ENCODE data around the gene SPATA2L.
A peak's percentile ranks its signal among the peaks of the same experiment; 100 is the strongest.

Gene SPATA2L

DNA sequence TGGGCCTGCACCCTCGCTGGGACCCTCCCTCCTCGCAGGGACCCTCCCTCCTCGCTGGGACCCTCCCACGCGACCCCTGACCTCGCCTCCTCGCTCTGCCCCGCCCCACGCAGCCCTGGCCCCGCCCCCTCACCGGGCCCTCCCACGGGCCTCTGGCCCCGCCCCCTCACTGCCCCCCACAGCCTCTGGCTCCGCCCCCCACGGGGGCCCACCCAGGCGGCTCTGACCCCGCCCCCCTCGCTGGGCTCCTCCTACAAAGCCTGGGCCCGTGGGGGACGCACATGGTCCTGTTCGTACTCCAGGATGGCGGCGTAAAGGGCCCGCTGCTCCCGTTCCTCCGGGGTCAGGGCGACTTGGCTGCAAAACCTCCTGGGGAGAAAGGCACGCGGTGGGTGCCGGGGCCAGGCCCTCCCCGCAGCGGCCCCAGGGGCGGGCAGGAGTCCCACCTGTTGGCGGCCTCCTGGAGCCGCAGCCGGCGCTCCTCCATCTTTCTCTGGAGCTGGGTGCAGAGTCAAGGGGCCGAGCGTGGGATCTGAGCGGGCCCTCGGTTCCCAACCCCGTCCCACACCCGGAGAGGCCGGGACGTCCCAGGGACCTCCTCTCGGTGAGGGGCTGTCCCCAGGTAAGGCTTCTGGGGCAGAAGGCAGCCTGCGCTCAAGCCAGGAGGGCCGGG is 10.2 kb upstream of the SPATA2L start:
- H3K36me3 ChIP-seq: peaks cover 45% of the 10 kb centered on the region
- H3K27ac ChIP-seq: peak overlapping the region; percentile 25
- H3K4me3 ChIP-seq (ENCODE audit: low read depth in 1 of 2, low read length in 1 of 2): no peak overlapping the region
- peaks cover 0 to 13% of the 10 kb centered on the region in 2 experiments for H3K4me1 ChIP-seq (ENCODE audit: control insufficient read depth in 1 of 2, insufficient read depth in 1 of 2, low read depth in 1 of 2, low read length in 1 of 2)
- TF ChIP-seq, protein P1, sequence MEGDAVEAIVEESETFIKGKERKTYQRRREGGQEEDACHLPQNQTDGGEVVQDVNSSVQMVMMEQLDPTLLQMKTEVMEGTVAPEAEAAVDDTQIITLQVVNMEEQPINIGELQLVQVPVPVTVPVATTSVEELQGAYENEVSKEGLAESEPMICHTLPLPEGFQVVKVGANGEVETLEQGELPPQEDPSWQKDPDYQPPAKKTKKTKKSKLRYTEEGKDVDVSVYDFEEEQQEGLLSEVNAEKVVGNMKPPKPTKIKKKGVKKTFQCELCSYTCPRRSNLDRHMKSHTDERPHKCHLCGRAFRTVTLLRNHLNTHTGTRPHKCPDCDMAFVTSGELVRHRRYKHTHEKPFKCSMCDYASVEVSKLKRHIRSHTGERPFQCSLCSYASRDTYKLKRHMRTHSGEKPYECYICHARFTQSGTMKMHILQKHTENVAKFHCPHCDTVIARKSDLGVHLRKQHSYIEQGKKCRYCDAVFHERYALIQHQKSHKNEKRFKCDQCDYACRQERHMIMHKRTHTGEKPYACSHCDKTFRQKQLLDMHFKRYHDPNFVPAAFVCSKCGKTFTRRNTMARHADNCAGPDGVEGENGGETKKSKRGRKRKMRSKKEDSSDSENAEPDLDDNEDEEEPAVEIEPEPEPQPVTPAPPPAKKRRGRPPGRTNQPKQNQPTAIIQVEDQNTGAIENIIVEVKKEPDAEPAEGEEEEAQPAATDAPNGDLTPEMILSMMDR (IDR thresholded peaks at IDR 0.05): no peak
- no peaks in the 10 kb centered on the region for H3K9me3 ChIP-seq
- H3K27me3 ChIP-seq: peaks cover 22% of the 10 kb centered on the region

DNA sequence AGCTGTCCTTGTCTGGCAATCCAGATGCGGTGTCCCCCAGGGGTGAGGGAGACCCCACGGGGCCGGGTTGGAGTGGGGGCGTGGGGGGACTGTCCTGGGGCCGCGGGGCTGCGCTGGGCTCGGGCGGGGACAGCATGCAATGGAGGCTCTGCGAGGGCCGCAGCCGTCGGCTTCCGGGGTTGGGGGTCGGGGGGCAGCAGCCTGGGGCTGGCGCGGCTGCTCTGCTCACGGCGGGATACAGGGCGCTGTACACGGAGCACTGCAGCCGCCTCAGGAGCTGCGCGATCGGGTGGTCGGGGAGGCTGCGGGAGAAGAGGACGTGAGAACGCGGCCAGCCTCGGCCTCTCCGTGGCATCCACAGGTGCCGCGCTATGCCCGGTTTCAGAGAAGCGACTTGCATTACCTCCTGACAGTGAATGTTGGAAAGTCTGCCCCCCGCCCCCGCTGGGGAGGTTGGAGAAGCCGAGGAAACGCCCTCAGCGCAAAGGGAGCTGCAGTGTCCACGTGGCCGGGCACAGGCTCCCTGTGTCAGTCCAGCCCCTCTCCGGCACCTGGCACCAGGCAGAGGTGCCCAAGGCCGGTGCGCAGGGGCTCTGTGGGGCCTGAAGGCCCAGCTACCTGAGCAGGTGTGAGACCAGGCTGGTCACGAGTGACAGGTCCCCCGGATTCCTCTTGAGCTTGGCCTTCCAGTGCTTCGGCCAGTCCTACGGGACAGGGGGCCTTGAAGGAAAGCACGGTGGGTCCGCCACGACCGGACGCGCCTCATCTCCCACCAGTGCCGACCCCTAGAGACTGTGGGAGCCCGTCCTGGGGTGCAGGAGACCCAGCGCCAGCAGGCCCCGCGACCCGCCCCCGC is 9.4 kb upstream of the SPATA2L start:
- peaks cover 4 to 20% of the 10 kb centered on the region in 2 experiments for H3K4me1 ChIP-seq (ENCODE audit: control insufficient read depth in 1 of 2, insufficient read depth in 1 of 2, low read depth in 1 of 2, low read length in 1 of 2)
- H3K27me3 ChIP-seq: peaks cover 22% of the 10 kb centered on the region
- peaks cover 41% of the 10 kb centered on the region for H3K36me3 ChIP-seq
- H3K27ac ChIP-seq: no peak overlapping the region
- no peak overlapping the region for H3K4me3 ChIP-seq (ENCODE audit: low read depth in 1 of 2, low read length in 1 of 2)
- TF ChIP-seq, protein P1 (IDR thresholded peaks at IDR 0.05): no peak
- H3K9me3 ChIP-seq: no peaks in the 10 kb centered on the region

DNA sequence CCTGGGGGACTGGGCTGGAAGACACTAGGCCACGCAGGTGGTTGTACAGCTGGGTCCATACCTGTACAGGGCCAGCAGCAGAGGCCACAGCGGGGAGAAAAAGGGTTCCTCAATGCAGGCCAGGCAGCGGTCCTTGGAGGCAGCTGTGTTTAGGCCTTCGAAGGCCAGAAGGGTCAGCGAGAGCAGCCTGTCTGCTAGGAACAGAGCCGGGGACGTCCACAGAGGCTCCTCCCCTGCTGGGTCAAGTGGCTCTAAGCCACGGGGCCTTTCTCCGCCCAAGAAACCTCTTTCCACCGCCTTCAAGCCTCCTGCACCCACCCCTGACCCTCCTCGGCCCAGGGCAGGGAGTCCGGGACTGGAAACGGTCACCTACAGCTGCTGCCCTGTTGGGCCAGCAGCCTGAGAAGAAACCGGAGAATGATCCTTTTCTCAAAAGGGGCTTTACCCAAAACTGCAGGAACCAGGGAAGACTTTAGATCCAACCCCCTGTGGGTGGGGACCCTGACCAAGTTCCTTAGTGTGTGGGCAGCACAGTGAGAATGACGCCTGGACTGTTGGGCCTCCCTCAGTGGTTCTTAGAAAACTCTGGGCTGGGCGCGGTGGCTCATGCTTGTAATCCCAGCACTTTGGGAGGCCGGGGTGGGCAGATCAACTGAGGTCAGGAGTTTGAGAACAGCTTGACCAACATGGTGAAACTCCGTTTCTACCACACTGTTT is 8.4 kb upstream of the SPATA2L start:
- Histone ChIP-seq H3K9me3 (no peaks in the 10 kb centered on the region), H3K27ac (no peak overlapping the region), H3K27me3 (peaks cover 22% of the 10 kb centered on the region), H3K4me3 (ENCODE audit: low read depth in 1 of 2, low read length in 1 of 2) (no peak overlapping the region), H3K36me3 (peaks cover 41% of the 10 kb centered on the region), H3K4me1 (ENCODE audit: control insufficient read depth in 1 of 2, insufficient read depth in 1 of 2, low read depth in 1 of 2, low read length in 1 of 2) (peaks cover 5 to 24% of the 10 kb centered on the region in 2 experiments)
- TF ChIP-seq, protein P1 (IDR thresholded peaks at IDR 0.05): no peak

DNA sequence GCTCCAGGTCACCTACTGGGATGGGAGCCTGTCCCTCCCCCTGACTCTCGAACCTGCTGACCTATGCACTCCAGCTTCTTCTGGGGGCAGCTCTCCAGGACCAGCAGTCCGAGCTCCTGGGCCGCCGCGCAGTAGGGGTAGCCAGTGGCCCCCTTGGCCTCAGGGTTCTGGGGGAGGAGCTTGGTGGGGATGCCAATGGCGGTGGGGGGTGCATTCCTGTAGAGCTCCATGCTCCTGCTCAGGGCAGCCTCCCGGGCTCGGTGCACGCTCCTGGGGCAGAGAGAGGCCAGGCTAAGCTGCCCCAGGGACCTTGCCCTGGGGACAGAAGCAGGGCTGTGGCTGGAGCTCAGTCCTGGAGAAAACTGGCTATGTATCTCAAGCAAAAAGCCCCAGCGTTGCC is 7.7 kb upstream of the SPATA2L start:
- Histone ChIP-seq H3K9me3 (no peaks in the 10 kb centered on the region), H3K4me1 (ENCODE audit: control insufficient read depth in 1 of 2, insufficient read depth in 1 of 2, low read depth in 1 of 2, low read length in 1 of 2) (peaks cover 5 to 24% of the 10 kb centered on the region in 2 experiments), H3K27ac (no peak overlapping the region), H3K36me3 (peaks cover 41% of the 10 kb centered on the region), H3K4me3 (ENCODE audit: low read depth in 1 of 2, low read length in 1 of 2) (no peak overlapping the region), H3K27me3 (peaks cover 26% of the 10 kb centered on the region)
- TF ChIP-seq, protein P1 (IDR thresholded peaks at IDR 0.05): no peak

DNA sequence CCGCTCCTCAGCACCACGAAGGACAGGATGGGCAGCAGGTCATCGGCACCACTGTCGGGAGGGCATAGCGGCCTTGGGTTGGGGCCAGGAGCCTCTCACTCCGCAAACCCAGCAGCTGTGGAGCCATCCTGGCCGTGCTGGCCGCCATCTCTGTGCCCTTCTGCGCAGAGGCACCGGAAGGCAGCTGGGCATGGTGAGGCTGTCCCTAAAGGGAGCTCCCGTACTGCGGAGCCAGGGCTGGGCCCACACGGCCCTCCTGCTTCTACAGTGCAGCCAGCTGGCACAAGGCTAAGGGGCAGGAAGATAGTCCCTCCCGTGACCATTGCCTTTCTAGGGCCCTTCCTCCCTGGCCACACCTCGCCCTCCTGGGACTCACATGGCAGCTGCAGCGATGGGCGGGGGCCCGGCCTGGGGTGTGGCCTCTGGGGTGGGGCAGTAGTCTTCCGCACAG is 7.0 kb upstream of the SPATA2L start:
- Histone ChIP-seq H3K4me1 (ENCODE audit: control insufficient read depth in 1 of 2, insufficient read depth in 1 of 2, low read depth in 1 of 2, low read length in 1 of 2) (peaks cover 5 to 24% of the 10 kb centered on the region in 2 experiments), H3K36me3 (peaks cover 41% of the 10 kb centered on the region), H3K9me3 (no peaks in the 10 kb centered on the region), H3K27ac (no peak overlapping the region), H3K27me3 (peaks cover 29% of the 10 kb centered on the region), H3K4me3 (ENCODE audit: low read depth in 1 of 2, low read length in 1 of 2) (no peak overlapping the region)
- TF ChIP-seq, protein P1 (IDR thresholded peaks at IDR 0.05): no peak
